Measurements from ENCODE around the gene PLEKHA5.
"Not testable (repeated sequence)": the region's sequence is repeated elsewhere in the genome, so short reads cannot be mapped to it uniquely, and the experiment has no call there.

PLEKHA5 gene

GRCh38 chr12:19411234-19412204 is 282.0 kb downstream of the PLEKHA5 start:
- no peak for DNase-seq

GRCh38 chr12:19412844-19413243 is 283.3 kb downstream of the PLEKHA5 start:
- DNase-seq: no peak

GRCh38 chr12:19413582-19413981 is 284.0 kb downstream of the PLEKHA5 start:
- DNase-seq: not testable (repeated sequence)

- no peak for DNase-seq
Measured at GRCh38 chr12:19415563-19415962, 286.0 kb downstream of the PLEKHA5 start.

- DNase-seq: no peak
Measured at GRCh38 chr12:19419086-19419485, 289.6 kb downstream of the PLEKHA5 start.

- no peak for DNase-seq
Measured at GRCh38 chr12:19421503-19422282, 292.2 kb downstream of the PLEKHA5 start.

GRCh38 chr12:19423166-19423930 is 293.8 kb downstream of the PLEKHA5 start:
- DNase-seq: no peak

All from stimulated activated CD4-positive, alpha-beta T cell treated with anti-CD3 and anti-CD28 coated beads, Interleukin-4, amount 100 ng/mL, for 4 hours (primary cell).